ENCODE data around the gene CRTC1.

DNA sequence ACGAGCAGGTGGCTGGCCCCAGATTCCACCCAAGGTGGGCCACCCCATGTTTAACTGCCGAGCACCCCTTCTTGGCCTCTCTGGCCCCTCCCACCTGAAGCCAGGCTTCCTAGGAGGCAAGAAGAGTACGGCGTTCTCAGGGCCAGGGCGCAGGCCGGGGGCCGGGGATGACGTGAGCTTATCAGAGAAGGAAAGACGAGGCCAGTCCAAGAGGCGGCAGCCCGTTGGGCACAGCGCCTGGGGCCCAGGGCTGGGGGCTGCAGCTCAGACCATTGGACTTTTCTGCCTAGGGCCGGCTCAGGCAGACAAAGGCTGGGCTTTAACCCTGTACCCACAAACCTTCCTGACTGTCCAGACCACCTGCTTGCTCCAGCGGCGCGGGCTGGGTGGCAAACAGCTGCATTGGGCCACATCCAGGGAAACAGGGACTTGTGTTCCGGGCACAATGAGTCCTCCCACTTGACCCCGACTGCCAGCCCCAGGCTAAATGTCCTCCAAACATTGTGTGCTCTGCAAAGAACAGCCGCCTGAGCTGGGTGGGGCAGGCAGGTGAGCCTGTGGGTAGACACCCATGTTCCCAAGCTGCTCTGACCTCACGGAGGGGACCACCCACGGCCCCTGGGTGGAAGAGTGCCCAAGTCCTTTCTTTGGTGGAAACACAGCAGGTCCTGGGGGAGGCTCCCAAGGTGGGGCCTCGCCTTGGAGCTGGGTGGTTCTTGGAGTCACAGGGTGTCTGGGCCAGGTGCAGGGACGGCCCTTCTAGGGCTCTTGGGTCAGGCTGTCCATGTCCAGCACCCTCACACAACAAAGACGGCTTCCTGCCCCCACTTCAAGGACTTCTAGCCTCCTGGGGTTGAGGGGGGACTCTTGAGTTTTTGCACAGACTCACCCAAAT, 85.8 kb downstream of the CRTC1 start:
- TF ChIP-seq, protein P1, sequence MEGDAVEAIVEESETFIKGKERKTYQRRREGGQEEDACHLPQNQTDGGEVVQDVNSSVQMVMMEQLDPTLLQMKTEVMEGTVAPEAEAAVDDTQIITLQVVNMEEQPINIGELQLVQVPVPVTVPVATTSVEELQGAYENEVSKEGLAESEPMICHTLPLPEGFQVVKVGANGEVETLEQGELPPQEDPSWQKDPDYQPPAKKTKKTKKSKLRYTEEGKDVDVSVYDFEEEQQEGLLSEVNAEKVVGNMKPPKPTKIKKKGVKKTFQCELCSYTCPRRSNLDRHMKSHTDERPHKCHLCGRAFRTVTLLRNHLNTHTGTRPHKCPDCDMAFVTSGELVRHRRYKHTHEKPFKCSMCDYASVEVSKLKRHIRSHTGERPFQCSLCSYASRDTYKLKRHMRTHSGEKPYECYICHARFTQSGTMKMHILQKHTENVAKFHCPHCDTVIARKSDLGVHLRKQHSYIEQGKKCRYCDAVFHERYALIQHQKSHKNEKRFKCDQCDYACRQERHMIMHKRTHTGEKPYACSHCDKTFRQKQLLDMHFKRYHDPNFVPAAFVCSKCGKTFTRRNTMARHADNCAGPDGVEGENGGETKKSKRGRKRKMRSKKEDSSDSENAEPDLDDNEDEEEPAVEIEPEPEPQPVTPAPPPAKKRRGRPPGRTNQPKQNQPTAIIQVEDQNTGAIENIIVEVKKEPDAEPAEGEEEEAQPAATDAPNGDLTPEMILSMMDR (IDR thresholded peaks at IDR 0.05), result no peak
- no peak for TF ChIP-seq POLR2A (IDR thresholded peaks at IDR 0.05)

All from heart left ventricle (tissue), 13 donors.